MCF 10A (cell line): ENCODE results near the gene TMEM116. TPM values are rescaled to one million over a fixed set of nuclear protein-coding genes. Genes with fewer than 3 reads are reported as not detected.

ENCODE experiments used
- BruUV-seq: library from RNA; stranded (reverse); fragments of 400-500 nt; replicated peaks from 2 replicates; lab custom pipeline; 2021; lab: Mats Ljungman, UMichigan
- CTCF ChIA-PET: fragments of 300-600 bp; sonication (Branson Sonifier 250); formaldehyde crosslinking; extraction: SDS; loops from one replicate; lab custom pipeline; 2021; ENCODE audit warnings: antibody characterized with exemption, inconsistent platforms; lab: Yijun Ruan, JAX
- POLR2A ChIA-PET: fragments of 300-600, 350-650 bp; sonication (Branson Sonifier 250); formaldehyde crosslinking; extraction: SDS; loops from one replicate; lab custom pipeline; 2020; ENCODE audit warnings: antibody characterized with exemption, inconsistent platforms; lab: Yijun Ruan, JAX
- DNase-seq: peaks from one replicate; pipeline ENCODE4 v3.0.0-alpha.2; 2018; ENCODE audit not compliant: unreplicated experiment
- H3K27ac Mint-ChIP-seq: one replicate; pipeline ENCODE4 v1.8.0; 2022; ENCODE audit warnings: mild to moderate bottlenecking, low read depth, mixed read lengths; ENCODE audit not compliant: unreplicated experiment
- H3K27me3 Mint-ChIP-seq: one replicate; pipeline ENCODE4 v1.8.0; 2022; ENCODE audit warnings: mixed read lengths; ENCODE audit not compliant: insufficient read depth, unreplicated experiment
- H3K36me3 Mint-ChIP-seq: one replicate; pipeline ENCODE4 v1.8.0; 2022; ENCODE audit warnings: mild to moderate bottlenecking, moderate library complexity, mixed read lengths; ENCODE audit not compliant: insufficient read depth, unreplicated experiment
- H3K4me1 Mint-ChIP-seq: one replicate; pipeline ENCODE4 v1.8.0; 2022; ENCODE audit warnings: mixed read lengths; ENCODE audit not compliant: insufficient read depth, unreplicated experiment
- H3K4me3 Mint-ChIP-seq: one replicate; pipeline ENCODE4 v1.8.0; 2022; ENCODE audit warnings: mild to moderate bottlenecking, moderate library complexity, mixed read lengths; ENCODE audit not compliant: unreplicated experiment
- H3K9me3 Mint-ChIP-seq: one replicate; pipeline ENCODE4 v1.8.0; 2022; ENCODE audit warnings: mixed read lengths; ENCODE audit not compliant: unreplicated experiment
- CTCF ChIP-seq: fragments of 200-600 bp; IDR thresholded peaks from one replicate; pipeline ENCODE4 v1.8.0; 2022; ENCODE audit warnings: antibody characterized with exemption, mild to moderate bottlenecking; ENCODE audit not compliant: unreplicated experiment
- intact Hi-C: fragments of 100-400 bp; cut with micrococcal nuclease; formaldehyde crosslinking; loops from 2 replicates; pipeline ENCODE4 v1.14.1; 2022
- total RNA-seq: library from RNA; stranded (reverse); gene quantifications from 2 replicates; pipeline ENCODE4 v1.2.3, GENCODE V29; 2022

The TMEM116 gene
- total RNA-seq, 1 experiment from 2014 or later, result 15.2 TPM

DNA sequence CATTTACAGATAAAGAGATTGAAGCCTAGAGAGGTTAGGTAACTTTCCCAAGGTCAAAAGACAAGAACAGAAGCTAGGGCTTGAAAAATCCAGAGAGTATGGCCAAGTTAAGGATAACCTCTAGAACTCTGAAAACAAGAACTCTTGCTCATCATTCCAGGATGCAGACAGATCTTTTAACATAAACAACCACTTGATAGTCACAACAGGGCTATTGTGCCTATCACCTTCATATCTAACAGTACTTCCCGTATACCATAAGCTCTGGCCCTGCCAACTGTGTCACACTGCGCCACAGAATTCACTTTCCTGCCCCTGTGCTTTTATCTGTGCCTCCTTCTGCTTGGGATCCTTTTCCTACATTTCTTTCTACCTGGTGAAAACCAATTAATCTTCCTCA is 18.5 kb upstream of the TMEM116 start:
- Mint-ChIP-seq H3K4me1 (no peaks in the 10 kb centered on the region), H3K36me3 (peaks cover 94% of the 10 kb centered on the region), H3K27ac (no peak overlapping the region), H3K9me3 (no peaks in the 10 kb centered on the region), H3K27me3 (no peaks in the 10 kb centered on the region), H3K4me3 (no peak overlapping the region)
- intact Hi-C loops, result no loop called here
- POLR2A ChIA-PET, result interaction anchor here (0.6 to 1.0 kb wide), 3 partner anchors 8 to 167 kb away, joined by 3 to 4 read pairs (median 4); no protein-coding TSS in a partner anchor
- CTCF ChIA-PET, result no interaction called here
- DNase-seq, result no peak
- TF ChIP-seq CTCF, result no peak
- BruUV-seq, result no TSS peak

DNA sequence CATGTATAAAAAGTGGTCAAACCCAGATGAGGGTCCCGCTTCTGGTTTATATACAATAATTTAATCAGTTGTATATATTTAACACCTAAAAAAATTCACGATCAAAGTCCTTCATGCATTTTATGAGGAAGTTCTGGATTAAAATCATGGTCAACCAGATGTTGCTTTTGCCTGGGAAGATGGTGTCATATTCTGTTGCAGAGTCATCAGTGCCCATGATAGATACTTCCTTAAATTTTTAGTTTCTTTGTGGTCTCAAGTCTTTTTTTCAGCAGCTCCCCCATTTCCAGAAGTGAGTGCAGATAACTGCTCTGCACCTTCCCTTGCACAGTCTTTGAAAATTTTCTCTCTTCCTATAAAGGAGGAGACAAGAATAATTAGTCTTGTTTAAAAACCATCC is 16.3 kb upstream of the TMEM116 start:
- Mint-ChIP-seq H3K4me1 (peaks cover 6% of the 10 kb centered on the region), H3K9me3 (no peaks in the 10 kb centered on the region), H3K4me3 (no peak overlapping the region), H3K27me3 (no peaks in the 10 kb centered on the region), H3K27ac (no peak overlapping the region), H3K36me3 (peaks cover 88% of the 10 kb centered on the region)
- no peak for DNase-seq
- ChIA-PET CTCF (no interaction called here), POLR2A (interaction anchor here (0.8 kb wide), 1 partner anchor 15 kb away, joined by 3 read pairs; no protein-coding TSS in a partner anchor)
- no peak for TF ChIP-seq CTCF
- no TSS peak for BruUV-seq
- intact Hi-C loops, result no loop called here

DNA sequence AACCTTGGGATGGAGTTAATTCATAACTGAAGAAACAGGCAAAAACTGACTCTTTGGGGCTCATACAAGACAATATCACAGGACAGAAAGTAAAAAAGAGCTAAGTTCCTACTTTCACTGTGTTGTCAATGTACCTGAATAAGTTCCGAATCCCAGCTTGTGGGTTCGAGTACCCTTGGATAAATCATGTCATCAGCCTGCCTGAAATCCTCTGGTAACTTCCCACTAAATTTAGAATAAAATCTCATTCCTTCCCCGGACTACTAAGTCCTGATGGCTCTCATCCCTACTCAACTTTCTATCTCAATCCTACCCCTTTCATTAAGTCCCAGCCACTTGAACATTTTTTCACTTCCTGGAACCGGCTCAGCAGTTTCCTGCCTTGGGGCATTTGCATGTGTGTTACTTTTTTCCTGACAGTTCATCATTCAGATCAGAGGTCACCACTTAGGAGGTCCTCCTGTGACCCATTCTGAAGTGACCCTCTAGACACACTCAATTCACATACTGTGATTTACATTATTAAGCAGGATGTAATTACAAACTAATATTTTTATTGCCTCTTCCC is 12.9 kb upstream of the TMEM116 start:
- no peak overlapping the region for H3K4me3 Mint-ChIP-seq
- no peaks in the 10 kb centered on the region for H3K9me3 Mint-ChIP-seq
- POLR2A ChIA-PET, result interaction anchor here (0.5 to 1.1 kb wide), 2 partner anchors 81 to 686 kb away, joined by 3 read pairs; no protein-coding TSS in a partner anchor
- peaks cover 88% of the 10 kb centered on the region for H3K36me3 Mint-ChIP-seq
- no peaks in the 10 kb centered on the region for H3K27me3 Mint-ChIP-seq
- no TSS peak for BruUV-seq
- peak overlapping the region; percentile 73 for H3K27ac Mint-ChIP-seq
- TF ChIP-seq CTCF, result no peak
- intact Hi-C loops, result no loop called here
- CTCF ChIA-PET, result interaction anchor here (0.5 to 0.7 kb wide), 2 partner anchors 38 to 379 kb away, joined by 3 read pairs; no protein-coding TSS in a partner anchor
- DNase-seq, result no peak
- H3K4me1 Mint-ChIP-seq, result peaks cover 6% of the 10 kb centered on the region

DNA sequence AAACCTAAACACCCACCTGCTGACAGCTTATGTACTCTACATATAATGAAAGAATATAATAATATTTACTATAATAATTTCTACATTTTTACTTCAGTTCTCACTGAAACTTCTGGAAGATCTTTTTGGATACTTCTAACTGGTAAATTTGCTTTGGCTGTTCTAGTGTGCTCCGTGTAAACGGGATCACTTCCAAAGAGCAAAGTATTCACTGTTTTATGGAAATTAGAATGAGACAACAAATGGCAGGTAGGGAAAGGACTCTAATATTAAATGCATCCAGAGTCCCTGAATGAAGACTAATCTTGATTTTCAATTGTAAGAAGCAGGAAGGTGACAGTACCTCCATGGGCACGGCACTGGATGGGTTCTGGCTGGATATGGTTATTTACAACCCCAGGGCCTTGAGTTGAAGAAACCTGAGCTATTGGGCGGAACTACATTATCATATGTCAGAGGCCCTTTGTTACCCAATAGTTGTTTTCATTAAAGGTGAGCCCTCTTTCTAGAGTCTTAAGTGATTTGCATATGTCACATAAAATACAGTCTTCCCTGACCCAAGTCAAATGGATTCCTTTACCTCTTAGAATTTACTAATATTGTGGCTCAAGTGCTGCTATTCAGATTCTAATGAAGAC is 10.9 kb upstream of the TMEM116 start:
- Mint-ChIP-seq H3K9me3 (no peaks in the 10 kb centered on the region), H3K27me3 (no peaks in the 10 kb centered on the region), H3K36me3 (peaks cover 84% of the 10 kb centered on the region), H3K4me3 (no peak overlapping the region), H3K27ac (no peak overlapping the region), H3K4me1 (peaks cover 14% of the 10 kb centered on the region)
- CTCF ChIA-PET, result interaction anchor here (0.7 to 2.9 kb wide), 2 partner anchors 9 to 11 kb away, joined by 3 to 11 read pairs; partner anchors contain the start of genes ERP29 and TMEM116
- POLR2A ChIA-PET, result interaction anchor here (1.0 to 3.9 kb wide), 3 partner anchors 8 to 19 kb away, joined by 3 to 29 read pairs (median 3); partner anchors contain the start of genes ERP29 and TMEM116
- no peak for DNase-seq
- intact Hi-C loops, result no loop called here
- TF ChIP-seq CTCF, result no peak
- BruUV-seq, result no TSS peak
